IMR-90 (cell line): Measurements from ENCODE around the gene MBOAT1. TPM values are rescaled to one million over a fixed set of nuclear protein-coding genes. Genes with fewer than 3 reads are reported as not detected.

ENCODE experiments used
- ATAC-seq: fragments of 200-7000 bp; cut with Tn5 transposase; 2 replicates; pipeline ENCODE4 v1.9.1; 2020; ENCODE audit warnings: low read depth, mild to moderate bottlenecking, moderate library complexity
- BruUV-seq: library from RNA; stranded (reverse); fragments of 400-500 nt; replicated peaks from 2 replicates; lab custom pipeline; 2021; lab: Mats Ljungman, UMichigan
- CTCF ChIA-PET: fragments of 300-600 bp; formaldehyde crosslinking; extraction: SDS; loops from one replicate; lab custom pipeline; 2021; ENCODE audit warnings: antibody characterized with exemption; lab: Yijun Ruan, JAX
- POLR2A ChIA-PET: fragments of 300-600 bp; sonication (Branson Sonifier 250); formaldehyde crosslinking; loops from one replicate; lab custom pipeline; 2022; ENCODE audit warnings: antibody characterized with exemption; ENCODE audit not compliant: unreplicated experiment; lab: Charles Lee
- DNase-seq: peaks from one replicate; pipeline ENCODE4 v3.0.0; 2013
- H2AFZ ChIP-seq: replicated peaks from 2 replicates; pipeline ENCODE3; 2013; ENCODE audit warnings: low read length, mild to moderate bottlenecking; ENCODE audit not compliant: poor library complexity
- H2AK5ac ChIP-seq: 2 replicates; pipeline ENCODE4 v1.6.1; 2013; ENCODE audit warnings: low read depth, low read length, inconsistent platforms
- H2AK9ac ChIP-seq: replicated peaks from 2 replicates; pipeline ENCODE3; 2013; ENCODE audit warnings: mild to moderate bottlenecking, low read depth, low read length, moderate library complexity; ENCODE audit not compliant: poor library complexity
- H2BK120ac ChIP-seq: 2 replicates; pipeline ENCODE4 v1.6.1; 2013; ENCODE audit warnings: low read depth, low read length, inconsistent platforms
- H2BK15ac ChIP-seq: 3 replicates; pipeline ENCODE4 v1.6.1; 2013; ENCODE audit warnings: low read depth, low read length, inconsistent platforms
- H2BK20ac ChIP-seq: 2 replicates; pipeline ENCODE4 v1.6.1; 2013; ENCODE audit warnings: low read depth, mild to moderate bottlenecking, inconsistent platforms, low read length, moderate library complexity
- H2BK5ac ChIP-seq: 2 replicates; pipeline ENCODE4 v1.6.1; 2013; ENCODE audit warnings: mild to moderate bottlenecking, low read depth, low read length, inconsistent platforms; ENCODE audit not compliant: poor library complexity, severe bottlenecking
- H3K14ac ChIP-seq: replicated peaks from 2 replicates; pipeline ENCODE4 v1.6.1; 2013; ENCODE audit warnings: low read depth, low read length, inconsistent platforms
- H3K18ac ChIP-seq: 2 replicates; pipeline ENCODE4 v1.6.1; 2013; ENCODE audit warnings: low read depth, low read length, control low read depth
- H3K23ac ChIP-seq: 2 replicates; pipeline ENCODE4 v1.6.1; 2013; ENCODE audit warnings: low read depth, low read length, inconsistent platforms
- H3K27ac ChIP-seq: 2 replicates; pipeline ENCODE4 v1.5.1; 2013; ENCODE audit warnings: mild to moderate bottlenecking, control low read depth, low read length; ENCODE audit not compliant: insufficient read depth
- H3K27me3 ChIP-seq: 2 replicates; pipeline ENCODE4 v1.6.1; 2013; ENCODE audit warnings: low read length; ENCODE audit not compliant: control insufficient read depth, insufficient read depth
- H3K36me3 ChIP-seq: 2 replicates; pipeline ENCODE4 v1.6.1; 2013; ENCODE audit warnings: low read length, mixed read lengths; ENCODE audit not compliant: control insufficient read depth, insufficient read depth
- H3K4ac ChIP-seq: 2 replicates; pipeline ENCODE4 v1.6.1; 2013; ENCODE audit warnings: low read depth, low read length, inconsistent platforms
- H3K4me1 ChIP-seq: 2 replicates; pipeline ENCODE4 v1.6.1; 2013; ENCODE audit warnings: low read length, mixed read lengths; ENCODE audit not compliant: control insufficient read depth, insufficient read depth
- H3K4me2 ChIP-seq: 2 replicates; pipeline ENCODE4 v1.6.1; 2013; ENCODE audit warnings: low read depth, mild to moderate bottlenecking, control low read depth, low read length, moderate library complexity
- H3K4me3 ChIP-seq: 2 replicates; pipeline ENCODE4 v1.5.1; 2013; ENCODE audit warnings: low read depth, mild to moderate bottlenecking, control low read depth, low read length, moderate library complexity; ENCODE audit not compliant: insufficient read depth
- H3K56ac ChIP-seq: 2 replicates; pipeline ENCODE4 v1.6.1; 2013; ENCODE audit warnings: low read length, inconsistent platforms; ENCODE audit not compliant: insufficient read depth; ENCODE audit errors: extremely low read depth
- H3K79me1 ChIP-seq, 2 experiments: 2 replicates each; pipeline ENCODE4 v1.6.1; 2013; ENCODE audit warnings: low read length in 2 of 2, inconsistent platforms in 1 of 2, low read depth in 1 of 2
- H3K9ac ChIP-seq: 2 replicates; pipeline ENCODE4 v1.6.1; 2013; ENCODE audit warnings: low read depth, low read length, control low read depth
- H3K9me1 ChIP-seq: 2 replicates; pipeline ENCODE4 v1.6.1; 2013; ENCODE audit warnings: low read length, inconsistent platforms; ENCODE audit not compliant: insufficient read depth
- H3K9me3 ChIP-seq: 2 replicates; pipeline ENCODE4 v1.6.1; 2013; ENCODE audit warnings: low read length; ENCODE audit not compliant: control insufficient read depth, insufficient read depth
- H4K20me1 ChIP-seq: 2 replicates; pipeline ENCODE4 v1.6.1; 2013; ENCODE audit warnings: low read length, inconsistent platforms; ENCODE audit not compliant: insufficient read depth
- H4K5ac ChIP-seq: 2 replicates; pipeline ENCODE4 v1.6.1; 2013; ENCODE audit warnings: mild to moderate bottlenecking, low read depth, low read length, control low read depth
- H4K8ac ChIP-seq, 2 experiments: 2 replicates each; pipeline ENCODE4 v1.6.1; 2013; ENCODE audit warnings: low read depth in 2 of 2, low read length in 2 of 2, control low read depth in 1 of 2, inconsistent platforms in 1 of 2
- H4K91ac ChIP-seq: 2 replicates; pipeline ENCODE4 v1.6.1; 2013; ENCODE audit warnings: low read depth, low read length, inconsistent platforms; ENCODE audit not compliant: insufficient read depth
- ELK1 ChIP-seq: fragments of 150-350 bp; IDR thresholded peaks from 2 replicates; pipeline ENCODE4 v1.6.1; 2016; ENCODE audit warnings: low read depth, mild to moderate bottlenecking, low read length, moderate library complexity, borderline replicate concordance
- FOS ChIP-seq: fragments of 150-350 bp; IDR thresholded peaks from 2 replicates; pipeline ENCODE4 v1.6.1; 2016; ENCODE audit warnings: low read depth, low read length
- WGBS, 2 experiments: methylation state at CpG; one replicate each; pipeline versions ENCODE4 v1.1.5 to v1.1.7; 2013; ENCODE audit warnings: missing lambda C conversion rate in 2 of 2; ENCODE audit not compliant: insufficient read length in 1 of 2; ENCODE audit errors: extremely low coverage in 2 of 2; 5-methylcytosine and 5-hydroxymethylcytosine counted together
- dilution Hi-C: fragments of 300-500 bp; cut with HindIII; formaldehyde crosslinking; loops from one replicate; pipeline ENCODE4 v1.14.3; 2018; ENCODE audit warnings: low sequenced_read_pairs; ENCODE audit not compliant: unreplicated experiment
- in situ Hi-C: fragments of 300-500 bp; cut with MboI; formaldehyde crosslinking; loops from 3 replicates; pipeline ENCODE4 v1.14.3; 2019; ENCODE audit warnings: low sequenced_read_pairs, inconsistent platforms, mixed read lengths
- intact Hi-C: fragments of 100-400 bp; cut with micrococcal nuclease; formaldehyde crosslinking; loops from 2 replicates; pipeline ENCODE4 v1.10.0; 2022
- polyA plus RNA-seq, 3 experiments: library from polyadenylated mRNA; depleted of rRNA; stranded (reverse); fragments of >200 nt; gene quantifications; 2 replicates each; pipeline ENCODE4 v1.2.3, GENCODE V29; 2012; ENCODE audit warnings: low replicate concordance in 1 of 3
- total RNA-seq: library from RNA; depleted of rRNA; stranded (reverse); fragments of >200 nt; gene quantifications from 2 replicates; pipeline ENCODE4 v1.2.3, GENCODE V29; 2012

The MBOAT1 gene
- total and polyA plus RNA-seq, 2 of the 4 experiments (the other 2 are of a cell fraction): 1.6 to 4.7 TPM

- no CpG with 5 or more reads among the region's 3 CpGs for WGBS, 2 experiments
- H3K27me3 ChIP-seq: no peaks in the 10 kb centered on the region
- H2AK9ac ChIP-seq: no peak overlapping the region
- H4K20me1 ChIP-seq: no peaks in the 10 kb centered on the region
- H4K91ac ChIP-seq: no peak overlapping the region
- no peak overlapping the region for H3K4me3 ChIP-seq
- dilution Hi-C loops (no loop called here), intact Hi-C loops (no loop called here), in situ Hi-C loops (no loop called here)
- H3K27ac ChIP-seq: no peak overlapping the region
- BruUV-seq: no TSS peak
- H3K9me1 ChIP-seq: no peaks in the 10 kb centered on the region
- no peak overlapping the region for H3K4ac ChIP-seq
- H3K9ac ChIP-seq: no peak overlapping the region
- H3K56ac ChIP-seq: no peak overlapping the region
- no peak overlapping the region for H2AFZ ChIP-seq
- H2AK5ac ChIP-seq: no peak overlapping the region
- TF ChIP-seq FOS: no peak
- TF ChIP-seq ELK1: no peak
- ChIA-PET POLR2A (no interaction called here), CTCF (interaction anchor here (0.6 kb wide), 1 partner anchor 89 kb away, joined by 3 read pairs; no protein-coding TSS in a partner anchor)
- no peak overlapping the region for H3K18ac ChIP-seq
- H3K36me3 ChIP-seq: no peaks in the 10 kb centered on the region
- H3K79me1 ChIP-seq: no peaks in the 10 kb centered on the region
- no peak overlapping the region for H4K8ac ChIP-seq
- no peak overlapping the region for H4K5ac ChIP-seq
- H3K14ac ChIP-seq: no peak overlapping the region
- no peak overlapping the region for H2BK20ac ChIP-seq
- DNase-seq (no peak), ATAC-seq (no peak)
- H3K4me1 ChIP-seq: peaks cover 2% of the 10 kb centered on the region; the same call in 1 of the 2 replicates
- no peak overlapping the region for H3K4me2 ChIP-seq
- H2BK120ac ChIP-seq: no peak overlapping the region
- H2BK15ac ChIP-seq: no peak overlapping the region
- H3K23ac ChIP-seq: no peak overlapping the region
- H3K9me3 ChIP-seq: no peaks in the 10 kb centered on the region
- H2BK5ac ChIP-seq: no peak overlapping the region
These were observed 87.7 kb downstream of the MBOAT1 start for GRCh38 chr6:20124545-20124944.
